B cell (primary cell): ENCODE measurements around the gene GDF7.

Source experiments
- CTCF ChIP-seq: fragments of 200-600 bp; IDR thresholded peaks from one replicate; pipeline ENCODE4 v1.8.0; 2022; ENCODE audit warnings: antibody characterized with exemption, mild to moderate bottlenecking
- EZH2 ChIP-seq: IDR thresholded peaks from 2 replicates; pipeline ENCODE4 v1.6.1; 2012; ENCODE audit warnings: borderline replicate concordance, low read depth, mild to moderate bottlenecking, moderate library complexity, low read length; ENCODE audit not compliant: insufficient read depth, poor library complexity, severe bottlenecking

GRCh38 chr2:20646446-20646845 lies 20.5 kb upstream of the GDF7 start:
- TF ChIP-seq CTCF (no peak), EZH2 (no peak)
